GM23338 (cell line): Measurements from ENCODE around the gene WSCD1. TPM values are rescaled to one million over a fixed set of nuclear protein-coding genes. Genes with fewer than 3 reads are reported as not detected.

Experiments
- ATAC-seq: fragments of 200-7000 bp; cut with Tn5 transposase; 3 replicates; pipeline ENCODE4 v1.9.1; 2020
- DNase-seq: peaks from one replicate; pipeline ENCODE4 v3.0.0-alpha.2; 2015; ENCODE audit warnings: low spot score
- H2AFZ ChIP-seq: fragments of 200-600 bp; sonication (generic); 2 replicates; pipeline ENCODE4 v1.8.0; 2016; ENCODE audit warnings: antibody characterized with exemption, mild to moderate bottlenecking, moderate library complexity
- H3F3A ChIP-seq: fragments of 200-600 bp; sonication (generic); replicated peaks from 2 replicates; pipeline ENCODE4 v1.8.0; 2017; ENCODE audit warnings: antibody characterized with exemption, mixed run types, low read depth
- H3K27ac ChIP-seq: fragments of 200-600 bp; sonication (generic); 2 replicates; pipeline ENCODE4 v1.6.1; 2016; ENCODE audit warnings: low read depth
- H3K27me3 ChIP-seq: fragments of 200-600 bp; sonication (generic); 2 replicates; pipeline ENCODE4 v1.8.0; 2016; ENCODE audit warnings: mild to moderate bottlenecking, mixed run types, moderate library complexity; ENCODE audit not compliant: insufficient read depth
- H3K36me3 ChIP-seq: fragments of 200-600 bp; sonication (generic); 2 replicates; pipeline ENCODE4 v1.8.0; 2016; ENCODE audit warnings: mild to moderate bottlenecking; ENCODE audit not compliant: insufficient read depth
- H3K4me1 ChIP-seq: fragments of 200-600 bp; sonication (generic); 2 replicates; pipeline ENCODE4 v1.8.0; 2016; ENCODE audit warnings: mild to moderate bottlenecking, moderate library complexity; ENCODE audit not compliant: insufficient read depth
- H3K4me2 ChIP-seq: fragments of 200-600 bp; sonication (generic); 2 replicates; pipeline ENCODE4 v1.7.1; 2017; ENCODE audit warnings: mixed run types
- H3K4me3 ChIP-seq: fragments of 200-600 bp; sonication (generic); 2 replicates; pipeline ENCODE4 v1.6.1; 2016; ENCODE audit warnings: mixed run types
- H3K79me2 ChIP-seq: fragments of 200-600 bp; sonication (generic); replicated peaks from 2 replicates; pipeline ENCODE4 v1.8.0; 2017; ENCODE audit warnings: mild to moderate bottlenecking; ENCODE audit not compliant: insufficient read depth
- H3K9me2 ChIP-seq: fragments of 200-600 bp; sonication (generic); 2 replicates; pipeline ENCODE4 v1.8.0; 2017; ENCODE audit not compliant: insufficient read depth
- H4K20me1 ChIP-seq: fragments of 200-600 bp; sonication (generic); replicated peaks from 2 replicates; pipeline ENCODE4 v1.8.0; 2017; ENCODE audit warnings: mild to moderate bottlenecking; ENCODE audit not compliant: insufficient read depth
- H3K27ac Mint-ChIP-seq: 2 replicates; pipeline ENCODE4 v1.8.0; 2020; ENCODE audit warnings: inconsistent platforms, mild to moderate bottlenecking, moderate library complexity, mixed read lengths
- H3K27me3 Mint-ChIP-seq: 3 replicates; pipeline ENCODE4 v1.8.0; 2022; ENCODE audit warnings: low read depth, mild to moderate bottlenecking, moderate library complexity, mixed read lengths, inconsistent platforms; ENCODE audit not compliant: insufficient read depth, poor library complexity
- H3K36me3 Mint-ChIP-seq: 3 replicates; pipeline ENCODE4 v1.8.0; 2021; ENCODE audit warnings: low read depth, mild to moderate bottlenecking, inconsistent platforms, moderate library complexity, mixed read lengths
- H3K4me1 Mint-ChIP-seq: 3 replicates; pipeline ENCODE4 v1.8.0; 2020; ENCODE audit warnings: mild to moderate bottlenecking, inconsistent platforms, mixed read lengths
- H3K4me3 Mint-ChIP-seq: 3 replicates; pipeline ENCODE4 v1.8.0; 2021; ENCODE audit warnings: moderate library complexity, mild to moderate bottlenecking, inconsistent platforms, mixed read lengths
- H3K9me3 Mint-ChIP-seq: 3 replicates; pipeline ENCODE4 v1.8.0; 2020; ENCODE audit warnings: moderate library complexity, mild to moderate bottlenecking, inconsistent platforms, mixed read lengths
- CREB1 ChIP-seq: fragments of 250-450 bp; sonication (Bioruptor Pico); IDR thresholded peaks from 2 replicates; pipeline ENCODE4 v1.5.0; 2020; ENCODE audit warnings: low read depth, mild to moderate bottlenecking, moderate library complexity
- ETS1 ChIP-seq: IDR thresholded peaks from 2 replicates; pipeline ENCODE4 v1.6.1; 2016; ENCODE audit warnings: antibody characterized with exemption
- EZH2 ChIP-seq: fragments of 200-600 bp; sonication (generic); IDR thresholded peaks from one replicate; pipeline ENCODE4 v1.8.0; 2017; ENCODE audit warnings: antibody characterized with exemption, mild to moderate bottlenecking, low read depth; ENCODE audit not compliant: unreplicated experiment
- REST ChIP-seq: IDR thresholded peaks from one replicate; pipeline ENCODE4 v1.6.1; 2018; ENCODE audit warnings: antibody characterized with exemption; ENCODE audit not compliant: unreplicated experiment
- polyA plus RNA-seq: library from polyadenylated mRNA; unstranded; fragments of >200 nt; fragmentation: Nextera tagmentation; extraction: Ambion mirVana; gene quantifications from 2 replicates; pipeline ENCODE4 v1.2.1, GENCODE V29; 2016
- total RNA-seq: library from RNA; depleted of rRNA; stranded (reverse); fragments of >200 nt; shearing (Covaris generic); gene quantifications from 2 replicates; pipeline ENCODE4 v1.2.3, GENCODE V29; 2014

Gene WSCD1
- total and polyA plus RNA-seq, 2 experiments from 2014 or later, result 6.1 to 38.9 TPM

GRCh38 chr17:6162892-6163291 lies 92.7 kb downstream of the WSCD1 start (continued):
- TF ChIP-seq REST, result no peak
- TF ChIP-seq ETS1, result no peak

GRCh38 chr17:6163612-6164333 lies 93.6 kb downstream of the WSCD1 start:
- H3F3A ChIP-seq, result no peaks in the 10 kb centered on the region
- H3K79me2 ChIP-seq, result no peaks in the 10 kb centered on the region
- no peak overlapping the region for H3K4me3 Mint-ChIP-seq
- H3K27me3 ChIP-seq, result no peaks in the 10 kb centered on the region
- peaks cover 7% of the 10 kb centered on the region for H3K9me2 ChIP-seq
- H3K4me2 ChIP-seq, result no peak overlapping the region
- DNase-seq, result no peak
- 0 out of 2 replicates have a peak overlapping the region, but pooled peaks have one; percentile 81 for H2AFZ ChIP-seq
- no peak for TF ChIP-seq CREB1 (CRISPR knock-in tag)
- no peak for TF ChIP-seq EZH2
- no peaks in the 10 kb centered on the region for H3K9me3 Mint-ChIP-seq
- no peaks in the 10 kb centered on the region for H3K36me3 ChIP-seq
- no peaks in the 10 kb centered on the region for H3K36me3 Mint-ChIP-seq
- no peak for ATAC-seq
- peaks cover 6% of the 10 kb centered on the region for H3K27me3 Mint-ChIP-seq
- no peak overlapping the region for H3K4me3 ChIP-seq
- H3K4me1 Mint-ChIP-seq, result peaks cover 38% of the 10 kb centered on the region
- H3K27ac Mint-ChIP-seq, result no peak overlapping the region
- H4K20me1 ChIP-seq, result no peaks in the 10 kb centered on the region
- H3K27ac ChIP-seq, result no peak overlapping the region
- H3K4me1 ChIP-seq, result peaks cover 26% of the 10 kb centered on the region

GRCh38 chr17:6164996-6165395 lies 94.8 kb downstream of the WSCD1 start:
- ATAC-seq (no peak), DNase-seq (no peak)
- no peaks in the 10 kb centered on the region for H3K27me3 ChIP-seq
- peaks cover under 1% of the 10 kb centered on the region; the same call in 2 of the 3 replicates for H3K9me3 Mint-ChIP-seq
- no peak overlapping the region for H3K27ac ChIP-seq
- no peaks in the 10 kb centered on the region for H3K36me3 ChIP-seq
- peaks cover 4% of the 10 kb centered on the region for H3K27me3 Mint-ChIP-seq
- H3K4me2 ChIP-seq, result no peak overlapping the region
- peaks cover 31% of the 10 kb centered on the region for H3K4me1 Mint-ChIP-seq
- H3K36me3 Mint-ChIP-seq, result peaks cover under 1% of the 10 kb centered on the region
- H2AFZ ChIP-seq, result no peak overlapping the region
- no peaks in the 10 kb centered on the region for H4K20me1 ChIP-seq
- no peak overlapping the region for H3K4me3 ChIP-seq
- no peak overlapping the region for H3K4me3 Mint-ChIP-seq
- H3K27ac Mint-ChIP-seq, result no peak overlapping the region
- H3K79me2 ChIP-seq, result no peaks in the 10 kb centered on the region
- H3K9me2 ChIP-seq, result peaks cover 7% of the 10 kb centered on the region
- no peaks in the 10 kb centered on the region for H3F3A ChIP-seq
- H3K4me1 ChIP-seq, result peaks cover 26% of the 10 kb centered on the region
- no peak for TF ChIP-seq REST
